ENCODE measurements around the gene TRMO. TPM values are rescaled to one million over a fixed set of nuclear protein-coding genes. Genes with fewer than 3 reads are reported as not detected.

The TRMO gene
- total RNA-seq, 1 experiment from 2014 or later = 15.8 TPM

- BruUV-seq (replicated peaks) = no TSS peak
- no peak overlapping the region for H2AFZ ChIP-seq
- no peaks in the 10 kb centered on the region for H3K9me2 ChIP-seq (ENCODE audit: insufficient read depth)
- no peaks in the 10 kb centered on the region for H3K27me3 ChIP-seq (ENCODE audit: insufficient read depth, low read depth)
- no peaks in the 10 kb centered on the region for H3K79me2 ChIP-seq (ENCODE audit: low read depth)
- intact Hi-C loops (cut with micrococcal nuclease; ENCODE audit: unreplicated experiment) = no loop called here
- H3K9me3 ChIP-seq (ENCODE audit: insufficient read depth, low read depth) = no peaks in the 10 kb centered on the region
- CTCF ChIA-PET = no interaction called here
- H3K4me2 ChIP-seq = no peak overlapping the region
- POLR2A ChIA-PET (ENCODE audit: unreplicated experiment) = no interaction called here
- H3F3A ChIP-seq (ENCODE audit: insufficient read depth, low read depth) = 0 out of 2 replicates have a peak, but pooled peaks cover 4% of the 10 kb centered on the region
- no peaks in the 10 kb centered on the region for H4K20me1 ChIP-seq (ENCODE audit: insufficient read depth)
- no peaks in the 10 kb centered on the region for H3K4me1 ChIP-seq (replicated peaks; ENCODE audit: insufficient read depth)
- DNase-seq = no peak
- H3K27ac ChIP-seq = no peak overlapping the region
- TF ChIP-seq EZH2 (IDR thresholded peaks at IDR 0.05; ENCODE audit: low read depth) = no peak
- no peak for TF ChIP-seq CTCF (conservative IDR thresholded peaks at IDR 0.05)
- no peak overlapping the region for H3K4me3 ChIP-seq
- H3K36me3 ChIP-seq (ENCODE audit: low read depth) = no peaks in the 10 kb centered on the region
These were observed 27.1 kb downstream of the TRMO start for GRCh38 chr9:97895211-97895610.

- CTCF ChIA-PET = interaction anchor here (0.6 kb wide), 1 partner anchor 47 kb away, joined by 4 read pairs; no protein-coding TSS in a partner anchor
- H3K9me3 ChIP-seq (ENCODE audit: insufficient read depth, low read depth) = no peaks in the 10 kb centered on the region
- H3K27ac ChIP-seq = no peak overlapping the region
- DNase-seq = no peak
- H3K4me3 ChIP-seq = no peak overlapping the region
- H3K9me2 ChIP-seq (ENCODE audit: insufficient read depth) = no peaks in the 10 kb centered on the region
- no peaks in the 10 kb centered on the region for H4K20me1 ChIP-seq (ENCODE audit: insufficient read depth)
- POLR2A ChIA-PET (ENCODE audit: unreplicated experiment) = no interaction called here
- no peaks in the 10 kb centered on the region for H3K36me3 ChIP-seq (ENCODE audit: low read depth)
- no peak overlapping the region for H2AFZ ChIP-seq
- no peaks in the 10 kb centered on the region for H3K27me3 ChIP-seq (ENCODE audit: insufficient read depth, low read depth)
- intact Hi-C loops (cut with micrococcal nuclease; ENCODE audit: unreplicated experiment) = no loop called here
- BruUV-seq (replicated peaks) = no TSS peak
- TF ChIP-seq CTCF (conservative IDR thresholded peaks at IDR 0.05) = peak; percentile 25; the same call in 1 of the 2 replicates
- no peak for TF ChIP-seq EZH2 (IDR thresholded peaks at IDR 0.05; ENCODE audit: low read depth)
- H3K4me1 ChIP-seq (replicated peaks; ENCODE audit: insufficient read depth) = 0 out of 2 replicates have a peak, but pooled peaks cover 6% of the 10 kb centered on the region
- no peaks in the 10 kb centered on the region for H3K79me2 ChIP-seq (ENCODE audit: low read depth)
- no peak overlapping the region for H3K4me2 ChIP-seq
- 0 out of 2 replicates have a peak, but pooled peaks cover 4% of the 10 kb centered on the region for H3F3A ChIP-seq (ENCODE audit: insufficient read depth, low read depth)
These were observed 29.9 kb downstream of the TRMO start for GRCh38 chr9:97892421-97892820.

GRCh38 chr9:97891736-97892135, 30.6 kb downstream of the TRMO start:
- DNase-seq = no peak
- intact Hi-C loops (cut with micrococcal nuclease; ENCODE audit: unreplicated experiment) = no loop called here
- TF ChIP-seq EZH2 (IDR thresholded peaks at IDR 0.05; ENCODE audit: low read depth) = no peak
- TF ChIP-seq CTCF (conservative IDR thresholded peaks at IDR 0.05) = no peak
- no TSS peak for BruUV-seq (replicated peaks)
- 0 out of 2 replicates have a peak, but pooled peaks cover 6% of the 10 kb centered on the region for H3K4me1 ChIP-seq (replicated peaks; ENCODE audit: insufficient read depth)
- H4K20me1 ChIP-seq (ENCODE audit: insufficient read depth) = no peaks in the 10 kb centered on the region
- 0 out of 2 replicates have a peak, but pooled peaks cover 4% of the 10 kb centered on the region for H3F3A ChIP-seq (ENCODE audit: insufficient read depth, low read depth)
- H3K9me2 ChIP-seq (ENCODE audit: insufficient read depth) = no peaks in the 10 kb centered on the region
- H3K27me3 ChIP-seq (ENCODE audit: insufficient read depth, low read depth) = no peaks in the 10 kb centered on the region
- no peaks in the 10 kb centered on the region for H3K36me3 ChIP-seq (ENCODE audit: low read depth)
- H3K4me2 ChIP-seq = no peak overlapping the region
- CTCF ChIA-PET = no interaction called here
- no peak overlapping the region for H2AFZ ChIP-seq
- no peak overlapping the region for H3K4me3 ChIP-seq
- no peak overlapping the region for H3K27ac ChIP-seq
- H3K9me3 ChIP-seq (ENCODE audit: insufficient read depth, low read depth) = no peaks in the 10 kb centered on the region
- no peaks in the 10 kb centered on the region for H3K79me2 ChIP-seq (ENCODE audit: low read depth)
- POLR2A ChIA-PET (ENCODE audit: unreplicated experiment) = no interaction called here

Measured in PC-9 (cell line).